GM12878 (cell line): ENCODE data around the gene DEFB124. TPM values are rescaled to one million over a fixed set of nuclear protein-coding genes. Genes with fewer than 3 reads are reported as not detected.

Experiments
- ATAC-seq: fragments of 200-7000 bp; cut with Tn5 transposase; 3 replicates; pipeline ENCODE4 v1.9.1; 2020; ENCODE audit warnings: mild to moderate bottlenecking, moderate library complexity
- BruUV-seq: library from RNA; stranded (reverse); fragments of 400-500 nt; replicated peaks from 2 replicates; lab custom pipeline; 2021; lab: Mats Ljungman, UMichigan
- CTCF ChIA-PET: fragments of 300-600 bp; sonication (Branson Sonifier 250); formaldehyde crosslinking; extraction: SDS; loops from one replicate; lab custom pipeline; 2021; ENCODE audit warnings: inconsistent platforms; lab: Yijun Ruan, JAX
- POLR2A ChIA-PET: fragments of 350-600 bp; formaldehyde crosslinking; extraction: SDS; loops from one replicate; lab custom pipeline; 2021; ENCODE audit warnings: inconsistent platforms; lab: Charles Lee
- RAD21 ChIA-PET: fragments of 300-600 bp; sonication (Branson Sonifier 250); formaldehyde crosslinking; loops from one replicate; lab custom pipeline; 2023; ENCODE audit warnings: antibody characterized with exemption; ENCODE audit not compliant: unreplicated experiment; lab: Charles Lee
- SMC1A ChIA-PET: fragments of 300-600 bp; sonication (Branson Sonifier 250); formaldehyde crosslinking; loops from one replicate; lab custom pipeline; 2023; ENCODE audit not compliant: unreplicated experiment, uncharacterized antibody; lab: Charles Lee
- DNase-seq: peaks from one replicate; pipeline ENCODE4 v3.0.0-alpha.2; 2011; ENCODE audit warnings: low read depth, low spot score
- FAIRE-seq: peaks from 3 replicates; lab custom pipeline; 2011; peaks lifted over from hg19 to GRCh38; lab: Jason Lieb, UNC
- H2AFZ ChIP-seq: 2 replicates; pipeline ENCODE4 v1.6.0; 2011; ENCODE audit warnings: low read depth, low read length, control low read depth; ENCODE audit not compliant: control insufficient read depth
- H3K27ac ChIP-seq: 2 replicates; pipeline ENCODE4 v1.5.1; 2011; ENCODE audit warnings: control low read depth; ENCODE audit not compliant: control insufficient read depth, insufficient read depth
- H3K27me3 ChIP-seq, 2 experiments: replicated peaks in 1 of 2; 2 replicates each; pipeline versions ENCODE4 v1.6.0 to v1.6.1; 2011; ENCODE audit warnings: low read length in 1 of 2; ENCODE audit not compliant: control insufficient read depth in 2 of 2, insufficient read depth in 2 of 2
- H3K36me3 ChIP-seq, 2 experiments: 2 replicates each; pipeline ENCODE4 v1.5.1; 2011; ENCODE audit warnings: low read length in 1 of 2; ENCODE audit not compliant: control insufficient read depth in 2 of 2, insufficient read depth in 2 of 2
- H3K4me1 ChIP-seq: 2 replicates; pipeline ENCODE4 v1.6.1; 2011; ENCODE audit warnings: mild to moderate bottlenecking, low read length, moderate library complexity, mixed read lengths; ENCODE audit not compliant: control insufficient read depth, insufficient read depth
- H3K4me2 ChIP-seq: 2 replicates; pipeline ENCODE4 v1.6.0; 2011; ENCODE audit warnings: control low read depth; ENCODE audit not compliant: control insufficient read depth, insufficient read depth
- H3K4me3 ChIP-seq: fragments of 200-600 bp; sonication (generic); 2 replicates; pipeline ENCODE4 v1.5.1; 2016
- H3K79me2 ChIP-seq: 2 replicates; pipeline ENCODE4 v1.6.0; 2011; ENCODE audit warnings: low read length; ENCODE audit not compliant: control insufficient read depth, insufficient read depth
- H3K9ac ChIP-seq: 2 replicates; pipeline ENCODE4 v1.8.0; 2011; ENCODE audit warnings: low read length, control low read depth, mixed read lengths; ENCODE audit not compliant: control insufficient read depth, insufficient read depth
- H3K9me3 ChIP-seq: replicated peaks from 3 replicates; pipeline ENCODE4 v1.5.1; 2011; ENCODE audit warnings: mild to moderate bottlenecking, low read length; ENCODE audit not compliant: control insufficient read depth, insufficient read depth
- H4K20me1 ChIP-seq: 2 replicates; pipeline ENCODE4 v1.6.0; 2011; ENCODE audit not compliant: control insufficient read depth, insufficient read depth
- CEBPB ChIP-seq, 2 experiments: fragments of 150-350 bp in 1 of 2; IDR thresholded peaks; 2 replicates each; pipeline ENCODE4 v1.6.1; 2012 to 2014; ENCODE audit warnings: low read depth in 2 of 2, low read length in 2 of 2, borderline replicate concordance in 1 of 2, inconsistent platforms in 1 of 2
- JUND ChIP-seq: IDR thresholded peaks from 2 replicates; pipeline ENCODE4 v1.6.1; 2012; ENCODE audit warnings: low read depth, mild to moderate bottlenecking, low read length, improper control_type of control experiment, moderate library complexity
- SMAD1 ChIP-seq: fragments of 450-650 bp; IDR thresholded peaks from 2 replicates; pipeline ENCODE4 v1.6.1; 2018; ENCODE audit warnings: mild to moderate bottlenecking, low read depth; ENCODE audit not compliant: partially characterized antibody
- ZNF622 ChIP-seq: fragments of 450-650 bp; IDR thresholded peaks from 2 replicates; pipeline ENCODE4 v1.6.1; 2017; ENCODE audit warnings: mild to moderate bottlenecking, inconsistent platforms
- WGBS: methylation state at CpG from one replicate; pipeline ENCODE4 v1.1.6; 2016; ENCODE audit warnings: low lambda C conversion rate; ENCODE audit not compliant: insufficient replicate concordance, insufficient coverage; ENCODE audit errors: missing lambda C conversion rate; 5-methylcytosine and 5-hydroxymethylcytosine counted together
- in situ Hi-C: fragments of 300-500 bp; cut with MboI; formaldehyde crosslinking; loops from 9 replicates; pipeline ENCODE4 v1.14.3; 2018; ENCODE audit warnings: mixed read lengths
- intact Hi-C: fragments of 100-400 bp; cut with micrococcal nuclease; formaldehyde crosslinking; loops from one replicate; pipeline ENCODE4 v1.14.2; 2022; ENCODE audit not compliant: unreplicated experiment
- polyA plus RNA-seq, 11 experiments: library from polyadenylated mRNA; depleted of rRNA in 4 of 11; unstranded in 6 of 11; stranded (reverse) in 5 of 11; fragments of >200 nt; fragmentation: Nextera tagmentation in 4 of 11; fragmentation: Illumina TruSeq in 1 of 11; extraction: Ambion mirVana in 4 of 11; extraction: Trizol in 1 of 11; gene quantifications; 1 replicate in 1 of 11; 2 replicates in 10 of 11; pipeline versions ENCODE4 v1.2.1 to v1.2.3, GENCODE V29; 2011 to 2016; ENCODE audit warnings: inconsistent platforms in 2 of 11, missing spikeins in 2 of 11, low read depth in 1 of 11
- total RNA-seq, 4 experiments: library from RNA; depleted of rRNA in 3 of 4; stranded (reverse); fragments of >200 nt in 3 of 4; fragmentation: Illumina TruSeq in 1 of 4; extraction: Trizol in 1 of 4; gene quantifications; 2 replicates each; pipeline versions ENCODE4 v1.2.1 to v1.2.3, GENCODE V29; 2013 to 2021
- TF ChIP-seq, protein P1 (sequence below): fragments of 450-650 bp; IDR thresholded peaks from 2 replicates; pipeline ENCODE4 v1.6.1; 2016; ENCODE audit warnings: mild to moderate bottlenecking

The DEFB124 gene
- total and polyA plus RNA-seq, 10 of the 15 experiments (the other 5 are each of a cell fraction or from before 2014, with no cell fraction given) = not detected

DNA sequence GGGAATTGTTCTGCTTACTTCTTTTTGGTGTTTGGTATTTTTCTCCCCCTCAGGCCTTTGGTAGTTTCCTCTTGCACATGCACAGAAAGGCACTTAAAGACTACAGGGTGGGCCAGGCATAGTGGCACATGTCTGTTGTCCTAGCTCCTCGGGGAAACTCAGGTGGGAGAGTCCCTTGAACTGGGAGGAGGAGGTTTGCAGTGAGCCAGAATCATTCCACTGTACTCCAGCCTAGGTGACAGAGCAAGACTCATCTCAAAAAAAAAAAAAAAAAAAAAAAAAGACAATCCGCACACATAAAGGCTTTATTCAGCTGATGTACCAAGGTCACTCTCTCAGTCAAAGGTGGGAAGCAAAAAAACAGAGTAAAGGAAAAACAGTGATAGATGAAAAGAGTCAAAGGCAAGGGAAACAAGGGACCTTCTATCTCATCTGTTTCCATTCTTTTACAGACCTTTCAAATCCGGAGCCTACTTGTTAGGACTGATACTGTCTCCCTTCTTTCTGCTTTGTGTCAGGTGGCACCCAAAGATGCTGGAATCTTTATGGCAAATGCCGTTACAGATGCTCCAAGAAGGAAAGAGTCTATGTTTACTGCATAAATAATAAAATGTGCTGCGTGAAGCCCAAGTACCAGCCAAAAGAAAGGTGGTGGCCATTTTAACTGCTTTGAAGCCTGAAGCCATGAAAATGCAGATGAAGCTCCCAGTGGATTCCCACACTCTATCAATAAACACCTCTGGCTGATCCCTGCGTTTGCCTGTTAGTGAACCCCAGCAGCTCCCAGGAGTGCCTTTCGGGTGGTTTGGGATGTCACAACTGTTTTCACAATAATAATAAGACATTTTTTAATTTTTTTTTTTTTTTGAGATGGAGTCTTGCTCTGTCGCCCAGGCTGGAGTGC lies 25.2 kb downstream of the DEFB124 start:
- FAIRE-seq (no peak), DNase-seq (no peak), ATAC-seq (no peak)
- in situ Hi-C loops (no loop called here), intact Hi-C loops (no loop called here)
- RAD21 ChIA-PET = no interaction called here
- Histone ChIP-seq H4K20me1 (no peaks in the 10 kb centered on the region), H3K9ac (no peak overlapping the region), H2AFZ (no peak overlapping the region), H3K27ac (no peak overlapping the region), H3K9me3 (no peaks in the 10 kb centered on the region), H3K36me3 (no peaks in the 10 kb centered on the region), H3K27me3 (no peaks in the 10 kb centered on the region), H3K4me2 (no peak overlapping the region), H3K79me2 (no peaks in the 10 kb centered on the region), H3K4me1 (no peaks in the 10 kb centered on the region), H3K4me3 (no peak overlapping the region)
- SMC1A ChIA-PET = no interaction called here
- POLR2A ChIA-PET = no interaction called here
- no TSS peak for BruUV-seq
- 28% methylated on average over 8 of the region's 8 CpGs for WGBS
- CTCF ChIA-PET = interaction anchor here (1.0 to 1.5 kb wide), 3 partner anchors 11 to 53 kb away, joined by 3 to 9 read pairs (median 4); no protein-coding TSS in a partner anchor
- TF ChIP-seq ZNF622 (no peak), CEBPB (IDR thresholded peaks at IDR 0.05; ENCODE audit: borderline replicate concordance in 1 of 2, low read depth in 2 of 2, low read length in 2 of 2) (no peak), SMAD1 (no peak), JUND (no peak)
- TF ChIP-seq, protein P1, sequence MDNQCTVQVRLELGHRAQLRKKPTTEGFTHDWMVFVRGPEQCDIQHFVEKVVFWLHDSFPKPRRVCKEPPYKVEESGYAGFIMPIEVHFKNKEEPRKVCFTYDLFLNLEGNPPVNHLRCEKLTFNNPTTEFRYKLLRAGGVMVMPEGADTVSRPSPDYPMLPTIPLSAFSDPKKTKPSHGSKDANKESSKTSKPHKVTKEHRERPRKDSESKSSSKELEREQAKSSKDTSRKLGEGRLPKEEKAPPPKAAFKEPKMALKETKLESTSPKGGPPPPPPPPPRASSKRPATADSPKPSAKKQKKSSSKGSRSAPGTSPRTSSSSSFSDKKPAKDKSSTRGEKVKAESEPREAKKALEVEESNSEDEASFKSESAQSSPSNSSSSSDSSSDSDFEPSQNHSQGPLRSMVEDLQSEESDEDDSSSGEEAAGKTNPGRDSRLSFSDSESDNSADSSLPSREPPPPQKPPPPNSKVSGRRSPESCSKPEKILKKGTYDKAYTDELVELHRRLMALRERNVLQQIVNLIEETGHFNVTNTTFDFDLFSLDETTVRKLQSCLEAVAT = no peak
